Prostate gland (tissue), 2 donors: Measurements from ENCODE around the gene FLNC. TPM values are rescaled to one million over a fixed set of nuclear protein-coding genes. Genes with fewer than 3 reads are reported as not detected.

ENCODE experiments used
- DNase-seq: peaks from one replicate; pipeline ENCODE4 v3.0.0-alpha.2; 2019; ENCODE audit warnings: low spot score
- H3K27ac ChIP-seq, 2 donors: fragments of 200-600 bp; sonication (generic); 2 replicates each; pipeline ENCODE4 v1.5.1; 2017 to 2019
- H3K27me3 ChIP-seq: fragments of 200-600 bp; sonication (generic); replicated peaks from 2 replicates; pipeline ENCODE4 v1.5.1; 2019; ENCODE audit not compliant: insufficient read depth
- H3K36me3 ChIP-seq, 2 donors: fragments of 200-600 bp; sonication (generic); 1 replicate in 1 of 2; 2 replicates in 1 of 2; pipeline versions ENCODE4 v1.5.1 to v1.8.1; 2017 to 2019
- H3K4me1 ChIP-seq: fragments of 200-600 bp; sonication (generic); replicated peaks from 2 replicates; pipeline ENCODE4 v1.5.1; 2019
- H3K4me3 ChIP-seq, 2 donors: fragments of 200-600 bp; sonication (generic); 2 replicates each; pipeline ENCODE4 v1.5.1; 2017 to 2019
- H3K9me3 ChIP-seq: fragments of 200-600 bp; sonication (generic); 2 replicates; pipeline ENCODE4 v1.5.1; 2017
- CTCF ChIP-seq, 4 experiments: fragments of 200-600 bp in 2 of 4; fragments of 450-650 bp in 2 of 4; sonication (generic) in 2 of 4; IDR thresholded peaks; 1 replicate in 3 of 4; 2 replicates in 1 of 4; pipeline ENCODE4 v1.5.1; 2016 to 2019; ENCODE audit warnings: antibody characterized with exemption in 4 of 4, mild to moderate bottlenecking in 2 of 4, moderate library complexity in 2 of 4
- POLR2A ChIP-seq: fragments of 450-650 bp; IDR thresholded peaks from one replicate; pipeline ENCODE4 v1.6.1; 2016; ENCODE audit warnings: antibody characterized with exemption, mild to moderate bottlenecking
- POLR2AphosphoS5 ChIP-seq: sonication (generic); formaldehyde crosslinking; IDR thresholded peaks from one replicate; pipeline ENCODE4 v1.6.1; 2017; ENCODE audit warnings: antibody characterized with exemption
- WGBS: methylation state at CpG from one replicate; pipeline ENCODE4 v1.1.5; 2018; 5-methylcytosine and 5-hydroxymethylcytosine counted together
- intact Hi-C: fragments of 100-400 bp; cut with DNase I; formaldehyde crosslinking; loops from one replicate; pipeline ENCODE4 v1.14.2; 2022
- total RNA-seq, 2 donors: library from RNA; depleted of rRNA; stranded (reverse); fragments of >200 nt; gene quantifications; one replicate each; pipeline ENCODE4 v1.1.0, GENCODE V29; 2016

Gene FLNC
- total RNA-seq, 2 donors from 2014 or later: 104 to 150 TPM

- TF ChIP-seq POLR2AphosphoS5 (no peak), POLR2A (no peak), CTCF (IDR thresholded peaks at IDR 0.05) (no peak)
- Histone ChIP-seq H3K27ac (peak overlapping the region; percentile 54 to 71), H3K36me3 (no peaks in the 10 kb centered on the region), H3K4me3 (peak overlapping the region; percentile 41 to 43), H3K4me1 (no peaks in the 10 kb centered on the region), H3K27me3 (no peaks in the 10 kb centered on the region), H3K9me3 (no peaks in the 10 kb centered on the region)
- no peak for DNase-seq
- intact Hi-C loops: loop anchor here (2.0 to 5.0 kb wide), 3 partner anchors 37 to 92 kb away; partner anchors contain the start of genes CALU and CCDC136
- WGBS: 26% methylated on average over 13 of the region's 13 CpGs
Observed at GRCh38 chr7:128829391-128830166, 627 bp upstream of the FLNC start.

GRCh38 chr7:128831178-128831993 lies 1.2 kb downstream of the FLNC start:
- Histone ChIP-seq H3K36me3 (no peaks in the 10 kb centered on the region), H3K27ac (peak overlapping the region; percentile 74 to 78), H3K9me3 (no peaks in the 10 kb centered on the region), H3K4me1 (no peaks in the 10 kb centered on the region), H3K27me3 (no peaks in the 10 kb centered on the region), H3K4me3 (peak overlapping the region; percentile 41 to 43)
- intact Hi-C loops: loop anchor here (2.0 to 5.0 kb wide), 2 partner anchors 75 to 94 kb away; partner anchors contain the start of gene CALU
- no peak for DNase-seq
- WGBS: 28% methylated on average over 33 of the region's 33 CpGs
- peak; percentile 16 for TF ChIP-seq POLR2AphosphoS5
- TF ChIP-seq POLR2A: no peak

GRCh38 chr7:128831994-128832879 lies 2.0 kb downstream of the FLNC start:
- no peak for DNase-seq
- Histone ChIP-seq H3K4me3 (peak overlapping the region; percentile 41 to 43), H3K27ac (peak overlapping the region; percentile 74 to 78), H3K4me1 (no peaks in the 10 kb centered on the region), H3K27me3 (no peaks in the 10 kb centered on the region), H3K36me3 (no peaks in the 10 kb centered on the region), H3K9me3 (no peaks in the 10 kb centered on the region)
- WGBS: 37% methylated on average over 22 of the region's 22 CpGs
- intact Hi-C loops: loop anchor here (2.0 to 5.0 kb wide), 2 partner anchors 75 to 95 kb away; partner anchors contain the start of gene CALU
- no peak for TF ChIP-seq CTCF (IDR thresholded peaks at IDR 0.05)
- no peak for TF ChIP-seq POLR2A
- TF ChIP-seq POLR2AphosphoS5: no peak

- DNase-seq: no peak
- Histone ChIP-seq H3K36me3 (no peaks in the 10 kb centered on the region), H3K4me3 (peak overlapping the region; percentile 41 to 43), H3K9me3 (no peaks in the 10 kb centered on the region), H3K4me1 (no peaks in the 10 kb centered on the region), H3K27me3 (no peaks in the 10 kb centered on the region), H3K27ac (peak overlapping the region; percentile 74 to 78)
- intact Hi-C loops: loop anchor here (5.0 kb wide), 1 partner anchor 96 kb away; the partner anchor contains the start of gene CALU
- TF ChIP-seq POLR2A (no peak), CTCF (IDR thresholded peaks at IDR 0.05) (no peak), POLR2AphosphoS5 (no peak)
- 43% methylated on average over 2 of the region's 2 CpGs for WGBS
Observed at GRCh38 chr7:128832880-128833147, 2.6 kb downstream of the FLNC start.
